PFSK-1 (cell line): ENCODE results near the gene VPS13D.

Source experiments
- FOXP2 ChIP-seq: optimal IDR thresholded peaks from 2 replicates; pipeline ENCODE3; 2011; ENCODE audit warnings: borderline replicate concordance, control low read depth, inconsistent platforms; ENCODE audit not compliant: insufficient read depth; ENCODE audit errors: extremely low read length, extremely low read depth
- POLR2AphosphoS5 ChIP-seq: IDR thresholded peaks from 2 replicates; pipeline ENCODE4 v1.6.1; 2012; ENCODE audit warnings: low read depth, mild to moderate bottlenecking, control low read depth, low read length, moderate library complexity
- SIN3A ChIP-seq: IDR thresholded peaks from 2 replicates; pipeline ENCODE4 v1.6.1; 2012; ENCODE audit warnings: mild to moderate bottlenecking, low read length, moderate library complexity, borderline replicate concordance; ENCODE audit not compliant: insufficient read depth
- TAF1 ChIP-seq: IDR thresholded peaks from 2 replicates; pipeline ENCODE4 v1.6.1; 2012; ENCODE audit warnings: low read length, control low read depth, borderline replicate concordance; ENCODE audit not compliant: insufficient read depth
- TF ChIP-seq, protein P1 (sequence below), 2 experiments: IDR thresholded peaks; 2 replicates each; pipeline versions ENCODE4 v1.6.1 to v1.8.0; 2011 to 2012; ENCODE audit warnings: low read depth in 2 of 2, low read length in 2 of 2, control low read depth in 1 of 2, inconsistent platforms in 1 of 2, mild to moderate bottlenecking in 1 of 2, moderate library complexity in 1 of 2; ENCODE audit not compliant: insufficient read depth in 1 of 2

DNA sequence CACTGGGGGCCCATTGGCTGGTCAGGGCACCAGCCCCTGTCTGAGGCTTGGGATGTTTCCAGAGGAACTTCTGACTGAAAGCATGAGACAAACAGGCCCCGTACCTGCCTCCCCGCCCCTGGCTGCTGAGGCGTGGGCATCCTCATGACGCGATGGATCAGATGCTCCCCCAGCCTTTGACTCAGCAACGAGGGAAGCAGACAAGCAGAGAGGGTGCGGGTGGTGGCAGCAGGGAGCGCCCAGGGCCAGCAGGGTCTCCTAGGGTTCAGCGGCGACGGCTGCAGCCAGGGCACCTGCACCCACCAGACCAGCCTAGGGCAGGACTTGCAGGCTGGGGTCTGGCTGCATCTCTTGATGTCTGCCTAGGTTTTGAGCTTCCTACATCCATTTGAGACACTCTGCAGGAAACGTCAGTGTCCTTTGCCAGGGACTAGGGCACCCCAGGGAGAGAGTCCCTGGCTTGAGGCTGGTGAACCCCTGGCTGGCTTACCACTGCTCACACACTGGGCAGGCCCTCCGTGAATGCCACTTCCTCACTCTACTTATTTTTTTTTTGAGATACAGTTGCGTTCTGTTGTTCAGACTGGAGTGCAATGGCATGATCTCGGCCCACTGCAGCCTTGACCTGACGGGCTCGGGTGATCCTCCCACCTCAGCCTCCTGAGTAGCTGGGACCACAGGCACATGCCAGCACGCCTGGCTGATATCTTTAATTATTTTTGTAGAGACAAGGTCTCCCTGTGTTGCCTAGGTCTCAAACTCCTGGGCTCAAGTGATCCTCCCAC, 324.9 kb downstream of the VPS13D start:
- TF ChIP-seq SIN3A, result no peak
- no peak for TF ChIP-seq POLR2AphosphoS5
- TF ChIP-seq, protein P1, sequence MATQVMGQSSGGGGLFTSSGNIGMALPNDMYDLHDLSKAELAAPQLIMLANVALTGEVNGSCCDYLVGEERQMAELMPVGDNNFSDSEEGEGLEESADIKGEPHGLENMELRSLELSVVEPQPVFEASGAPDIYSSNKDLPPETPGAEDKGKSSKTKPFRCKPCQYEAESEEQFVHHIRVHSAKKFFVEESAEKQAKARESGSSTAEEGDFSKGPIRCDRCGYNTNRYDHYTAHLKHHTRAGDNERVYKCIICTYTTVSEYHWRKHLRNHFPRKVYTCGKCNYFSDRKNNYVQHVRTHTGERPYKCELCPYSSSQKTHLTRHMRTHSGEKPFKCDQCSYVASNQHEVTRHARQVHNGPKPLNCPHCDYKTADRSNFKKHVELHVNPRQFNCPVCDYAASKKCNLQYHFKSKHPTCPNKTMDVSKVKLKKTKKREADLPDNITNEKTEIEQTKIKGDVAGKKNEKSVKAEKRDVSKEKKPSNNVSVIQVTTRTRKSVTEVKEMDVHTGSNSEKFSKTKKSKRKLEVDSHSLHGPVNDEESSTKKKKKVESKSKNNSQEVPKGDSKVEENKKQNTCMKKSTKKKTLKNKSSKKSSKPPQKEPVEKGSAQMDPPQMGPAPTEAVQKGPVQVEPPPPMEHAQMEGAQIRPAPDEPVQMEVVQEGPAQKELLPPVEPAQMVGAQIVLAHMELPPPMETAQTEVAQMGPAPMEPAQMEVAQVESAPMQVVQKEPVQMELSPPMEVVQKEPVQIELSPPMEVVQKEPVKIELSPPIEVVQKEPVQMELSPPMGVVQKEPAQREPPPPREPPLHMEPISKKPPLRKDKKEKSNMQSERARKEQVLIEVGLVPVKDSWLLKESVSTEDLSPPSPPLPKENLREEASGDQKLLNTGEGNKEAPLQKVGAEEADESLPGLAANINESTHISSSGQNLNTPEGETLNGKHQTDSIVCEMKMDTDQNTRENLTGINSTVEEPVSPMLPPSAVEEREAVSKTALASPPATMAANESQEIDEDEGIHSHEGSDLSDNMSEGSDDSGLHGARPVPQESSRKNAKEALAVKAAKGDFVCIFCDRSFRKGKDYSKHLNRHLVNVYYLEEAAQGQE (IDR thresholded peaks at IDR 0.05; ENCODE audit: insufficient read depth in 1 of 2, low read depth in 2 of 2, low read length in 2 of 2), result no peak
- no peak for TF ChIP-seq TAF1
- no peak for TF ChIP-seq FOXP2
